ENCODE measurements around the gene UBE2O.

The UBE2O gene

GRCh38 chr17:76369804-76370203, 83.1 kb downstream of the UBE2O start:
- TF ChIP-seq MAX (IDR thresholded peaks at IDR 0.05; ENCODE audit: low read depth, low read length) (no peak), POLR2A (IDR thresholded peaks at IDR 0.05; ENCODE audit: extremely low read depth, insufficient read length) (no peak), CTCF (IDR thresholded peaks at IDR 0.05; ENCODE audit: low read depth, low read length) (no peak), MYC (IDR thresholded peaks at IDR 0.05; ENCODE audit: low read depth, low read length) (no peak)
- no peak for DNase-seq (ENCODE audit: low read depth)
- no peak overlapping the region for H3K4me3 ChIP-seq (ENCODE audit: low read depth, low read length)

GRCh38 chr17:76369379-76369778, 83.6 kb downstream of the UBE2O start:
- no peak for DNase-seq (ENCODE audit: low read depth)
- no peak for TF ChIP-seq CTCF (IDR thresholded peaks at IDR 0.05; ENCODE audit: low read depth, low read length)
- no peak overlapping the region for H3K4me3 ChIP-seq (ENCODE audit: low read depth, low read length)

DNA sequence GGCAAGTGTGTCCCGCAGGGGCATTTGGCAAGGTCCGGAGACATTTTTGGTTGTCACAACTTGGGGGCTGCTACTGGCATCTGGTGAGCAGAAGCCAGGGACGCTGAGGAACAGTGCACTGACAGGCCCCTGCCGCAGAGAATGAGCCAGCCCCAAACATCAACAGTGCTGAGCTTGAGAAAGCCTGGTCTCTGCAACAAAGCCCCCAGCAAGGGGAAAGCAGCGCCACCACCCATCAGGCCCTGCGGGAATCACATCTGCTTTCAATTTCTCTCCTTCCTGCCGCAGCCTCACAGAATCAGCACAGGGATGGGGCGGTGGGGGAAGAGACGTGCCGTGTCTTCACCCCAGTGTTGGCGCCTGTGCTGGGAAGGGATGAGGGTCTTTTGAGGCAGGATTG, 84.4 kb downstream of the UBE2O start:
- no peak overlapping the region for H3K4me3 ChIP-seq (ENCODE audit: low read depth, low read length)
- DNase-seq (ENCODE audit: low read depth) = no peak
- no peak for TF ChIP-seq POLR2A (IDR thresholded peaks at IDR 0.05; ENCODE audit: extremely low read depth, insufficient read length)
- no peak for TF ChIP-seq MAX (IDR thresholded peaks at IDR 0.05; ENCODE audit: low read depth, low read length)
- TF ChIP-seq CTCF (IDR thresholded peaks at IDR 0.05; ENCODE audit: low read depth, low read length) = no peak
- no peak for TF ChIP-seq MYC (IDR thresholded peaks at IDR 0.05; ENCODE audit: low read depth, low read length)

GRCh38 chr17:76367642-76368041, 85.3 kb downstream of the UBE2O start:
- no peak for TF ChIP-seq MAX (IDR thresholded peaks at IDR 0.05; ENCODE audit: low read depth, low read length)
- TF ChIP-seq POLR2A (IDR thresholded peaks at IDR 0.05; ENCODE audit: extremely low read depth, insufficient read length) = no peak
- no peak for TF ChIP-seq MYC (IDR thresholded peaks at IDR 0.05; ENCODE audit: low read depth, low read length)
- TF ChIP-seq CTCF (IDR thresholded peaks at IDR 0.05; ENCODE audit: low read depth, low read length) = no peak
- no peak overlapping the region for H3K4me3 ChIP-seq (ENCODE audit: low read depth, low read length)
- no peak for DNase-seq (ENCODE audit: low read depth)

- DNase-seq (ENCODE audit: low read depth) = no peak
- H3K4me3 ChIP-seq (ENCODE audit: low read depth, low read length) = no peak overlapping the region
- no peak for TF ChIP-seq POLR2A (IDR thresholded peaks at IDR 0.05; ENCODE audit: extremely low read depth, insufficient read length)
- no peak for TF ChIP-seq MAX (IDR thresholded peaks at IDR 0.05; ENCODE audit: low read depth, low read length)
- no peak for TF ChIP-seq CTCF (IDR thresholded peaks at IDR 0.05; ENCODE audit: low read depth, low read length)
- TF ChIP-seq MYC (IDR thresholded peaks at IDR 0.05; ENCODE audit: low read depth, low read length) = no peak
Observed at GRCh38 chr17:76366247-76366646, 86.7 kb downstream of the UBE2O start.

DNA sequence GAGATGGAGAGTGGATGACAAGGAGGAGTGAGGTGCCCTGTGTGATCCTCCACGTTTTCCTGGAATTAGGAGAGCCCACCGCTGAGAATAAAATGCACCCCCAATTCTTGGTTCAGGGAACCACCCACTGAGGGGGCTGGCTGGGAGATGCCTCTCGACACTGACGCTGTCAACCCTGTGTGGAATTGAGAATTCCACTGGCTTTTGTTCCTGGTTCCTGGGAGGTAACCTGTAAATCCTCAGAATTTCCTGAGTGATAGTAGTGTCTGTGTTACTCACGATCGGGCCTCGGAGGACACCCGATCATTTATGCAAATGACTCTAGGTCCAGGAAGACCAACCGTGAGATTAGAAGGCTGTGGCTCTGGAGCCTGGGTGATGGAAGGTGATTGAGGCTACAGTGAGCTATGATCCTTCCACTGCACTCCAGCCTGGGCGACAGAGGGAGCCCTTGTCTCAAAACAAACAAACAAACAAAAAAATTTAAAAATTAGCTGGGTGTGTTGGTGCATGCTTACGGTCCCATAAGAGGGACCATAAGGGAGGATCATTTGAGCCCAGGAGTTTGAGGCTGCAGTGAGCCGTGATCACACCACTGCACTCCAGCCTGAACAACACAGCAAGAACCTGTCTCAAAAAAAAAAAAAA, 87.6 kb downstream of the UBE2O start:
- TF ChIP-seq POLR2A (IDR thresholded peaks at IDR 0.05; ENCODE audit: extremely low read depth, insufficient read length) (no peak), MYC (IDR thresholded peaks at IDR 0.05; ENCODE audit: low read depth, low read length) (no peak), CTCF (IDR thresholded peaks at IDR 0.05; ENCODE audit: low read depth, low read length) (no peak)
- DNase-seq (ENCODE audit: low read depth) = no peak
- no peak overlapping the region for H3K4me3 ChIP-seq (ENCODE audit: low read depth, low read length)
